K562 (cell line): Measurements from ENCODE around the gene DCAF10. TPM values are rescaled to one million over a fixed set of nuclear protein-coding genes. Genes with fewer than 3 reads are reported as not detected.

ENCODE experiments used
- ATAC-seq: fragments of 200-7000 bp; cut with Tn5 transposase; 3 replicates; pipeline ENCODE4 v1.9.1; 2020; ENCODE audit warnings: moderate library complexity
- BruUV-seq: library from RNA; stranded (reverse); fragments of 400-500 nt; replicated peaks from 2 replicates; lab custom pipeline; 2021; lab: Mats Ljungman, UMichigan
- CTCF ChIA-PET: fragments of 300-600 bp; formaldehyde crosslinking; extraction: SDS; loops from one replicate; lab custom pipeline; 2021; ENCODE audit warnings: low intra/inter-chr PET ratio; lab: Yijun Ruan, JAX
- POLR2A ChIA-PET: fragments of 300-600, 350-650 bp; sonication (Branson Sonifier 250); formaldehyde crosslinking; extraction: SDS; loops from one replicate; lab custom pipeline; 2021; ENCODE audit warnings: antibody characterized with exemption, inconsistent platforms; lab: Yijun Ruan, JAX
- DNase-seq, 4 experiments: peaks; one replicate each; pipeline versions ENCODE4 v3.0.0 to v3.0.0-alpha.2; 2011 to 2018; ENCODE audit warnings: low spot score in 3 of 4, mixed read lengths in 3 of 4; ENCODE audit errors: extremely low read depth in 1 of 4
- FAIRE-seq: peaks from 2 replicates; lab custom pipeline; 2011; peaks lifted over from hg19 to GRCh38; lab: Jason Lieb, UNC
- H2AFZ ChIP-seq: 2 replicates; pipeline ENCODE4 v1.6.0; 2011; ENCODE audit warnings: low read depth, low read length, control low read depth, inconsistent platforms
- H3K27ac ChIP-seq: fragments of 200-600 bp; 3 replicates; pipeline ENCODE4 v1.8.0; 2011; ENCODE audit warnings: low read depth, mild to moderate bottlenecking, control low read depth, inconsistent platforms, low read length, moderate library complexity, mixed read lengths; ENCODE audit errors: extremely low read depth
- H3K27me3 ChIP-seq, 2 experiments: fragments of 300-600 bp in 1 of 2; 2 replicates in 1 of 2; 3 replicates in 1 of 2; pipeline versions ENCODE4 v1.6.0 to v1.8.0; 2011; ENCODE audit warnings: inconsistent platforms in 2 of 2, low read length in 2 of 2, mild to moderate bottlenecking in 1 of 2, mixed read lengths in 1 of 2, moderate library complexity in 1 of 2; ENCODE audit not compliant: control insufficient read depth in 2 of 2, insufficient read depth in 2 of 2
- H3K36me3 ChIP-seq: fragments of 300-600 bp; 3 replicates; pipeline ENCODE4 v1.8.0; 2011; ENCODE audit warnings: mild to moderate bottlenecking, low read length, inconsistent platforms; ENCODE audit not compliant: control insufficient read depth, insufficient read depth
- H3K4me1 ChIP-seq, 2 experiments: fragments of 200-600 bp in 1 of 2; replicated peaks in 1 of 2; 2 replicates in 1 of 2; 3 replicates in 1 of 2; pipeline versions ENCODE4 v1.5.1 to v1.8.0; 2011; ENCODE audit warnings: inconsistent platforms in 2 of 2, low read length in 2 of 2, mild to moderate bottlenecking in 1 of 2, mixed read lengths in 1 of 2, moderate library complexity in 1 of 2; ENCODE audit not compliant: control insufficient read depth in 2 of 2, insufficient read depth in 2 of 2
- H3K4me2 ChIP-seq: 2 replicates; pipeline ENCODE4 v1.6.1; 2011; ENCODE audit warnings: low read length, control low read depth, inconsistent platforms, mixed read lengths; ENCODE audit not compliant: insufficient read depth
- H3K4me3 ChIP-seq: fragments of 200-600 bp; sonication (generic), shearing (Covaris generic); 2 replicates; pipeline ENCODE4 v1.5.1; 2016; ENCODE audit warnings: control low read depth, inconsistent platforms
- H3K79me2 ChIP-seq: fragments of 200-600 bp; 3 replicates; pipeline ENCODE4 v1.8.0; 2011; ENCODE audit warnings: low read length, inconsistent platforms; ENCODE audit not compliant: control insufficient read depth, insufficient read depth
- H3K9ac ChIP-seq, 2 experiments: 2 replicates each; pipeline versions ENCODE4 v1.6.0 to v1.6.1; 2011; ENCODE audit warnings: low read depth in 2 of 2, low read length in 2 of 2, control low read depth in 1 of 2, inconsistent platforms in 1 of 2, mild to moderate bottlenecking in 1 of 2, mixed read lengths in 1 of 2; ENCODE audit not compliant: insufficient read depth in 1 of 2
- H3K9me1 ChIP-seq: one replicate; pipeline ENCODE4 v1.6.0; 2011; ENCODE audit warnings: inconsistent platforms, mild to moderate bottlenecking, low read length, moderate library complexity; ENCODE audit not compliant: control insufficient read depth, insufficient read depth
- H3K9me3 ChIP-seq: replicated peaks from 2 replicates; pipeline ENCODE4 v1.5.1; 2011; ENCODE audit warnings: low read depth, low read length, inconsistent platforms; ENCODE audit not compliant: control insufficient read depth, insufficient read depth
- H4K20me1 ChIP-seq: replicated peaks from 2 replicates; pipeline ENCODE4 v1.6.1; 2011; ENCODE audit warnings: low read length, inconsistent platforms, mixed read lengths; ENCODE audit not compliant: control insufficient read depth, insufficient read depth
- CCNT2 ChIP-seq: IDR thresholded peaks from 2 replicates; pipeline ENCODE4 v1.6.1; 2011; ENCODE audit warnings: borderline replicate concordance, low read depth, mild to moderate bottlenecking, moderate library complexity, mixed read lengths, low read length; ENCODE audit not compliant: insufficient read length; ENCODE audit errors: extremely low read depth
- CREM ChIP-seq: IDR thresholded peaks from 2 replicates; pipeline ENCODE4 v1.6.1; 2014; ENCODE audit warnings: antibody characterized with exemption, low read depth
- EP400 ChIP-seq: fragments of 450-650 bp; IDR thresholded peaks from 2 replicates; pipeline ENCODE4 v1.6.1; 2017; ENCODE audit warnings: antibody characterized with exemption, mild to moderate bottlenecking, moderate library complexity
- HDAC1 ChIP-seq, 2 experiments: fragments of 450-650 bp; IDR thresholded peaks; 2 replicates each; pipeline ENCODE4 v1.6.1; 2016 to 2017; ENCODE audit warnings: inconsistent platforms in 1 of 2, mild to moderate bottlenecking in 1 of 2, moderate library complexity in 1 of 2
- JUND ChIP-seq, 2 experiments: IDR thresholded peaks; 2 replicates in 1 of 2; 3 replicates in 1 of 2; pipeline ENCODE4 v1.6.1; 2011; ENCODE audit warnings: borderline replicate concordance in 2 of 2, low read depth in 2 of 2, low read length in 2 of 2, improper control_type of control experiment in 1 of 2, missing biosample characterization in 1 of 2, missing genetic modification characterization in 1 of 2, missing genetic modification reagents in 1 of 2
- KLF16 ChIP-seq: IDR thresholded peaks from 2 replicates; pipeline ENCODE4 v1.6.1; 2016; ENCODE audit warnings: antibody characterized with exemption
- L3MBTL2 ChIP-seq: fragments of 450-650 bp; IDR thresholded peaks from 2 replicates; pipeline ENCODE4 v1.6.1; 2016; ENCODE audit warnings: mild to moderate bottlenecking, moderate library complexity
- MAZ ChIP-seq, 2 experiments: fragments of 450-650 bp in 1 of 2; sonication (generic) in 1 of 2; formaldehyde crosslinking; IDR thresholded peaks in 1 of 2; conservative IDR thresholded peaks in 1 of 2; 2 replicates each; pipeline versions ENCODE4 v1.4.0 to v1.5.0; 2020; ENCODE audit warnings: mild to moderate bottlenecking in 1 of 2, missing genetic modification reagents in 1 of 2
- MYNN ChIP-seq, 2 experiments: sonication (generic); formaldehyde crosslinking in 1 of 2; IDR thresholded peaks; 2 replicates each; pipeline versions ENCODE4 v1.5.0 to v1.6.1; 2016 to 2020; ENCODE audit warnings: antibody characterized with exemption in 1 of 2, missing genetic modification reagents in 1 of 2
- SMAD3 ChIP-seq: fragments of 450-650 bp; formaldehyde crosslinking; conservative IDR thresholded peaks from 2 replicates; pipeline ENCODE4 v1.4.0; 2020; ENCODE audit warnings: mild to moderate bottlenecking
- SOX6 ChIP-seq: fragments of 450-650 bp; IDR thresholded peaks from 2 replicates; pipeline ENCODE4 v1.6.1; 2014; ENCODE audit warnings: mild to moderate bottlenecking
- ZKSCAN1 ChIP-seq: fragments of 150-350 bp; IDR thresholded peaks from 2 replicates; pipeline ENCODE4 v1.6.1; 2016; ENCODE audit warnings: low read depth, low read length
- ZNF146 ChIP-seq: IDR thresholded peaks from one replicate; pipeline ENCODE4 v1.6.1; 2018; ENCODE audit warnings: missing compliant biosample characterization; ENCODE audit not compliant: unreplicated experiment
- ZNF239 ChIP-seq: fragments of 250-450 bp; sonication (Bioruptor Pico); IDR thresholded peaks from 2 replicates; pipeline ENCODE4 v1.4.0; 2020; ENCODE audit warnings: mild to moderate bottlenecking
- ZNF551 ChIP-seq: fragments of 250-450 bp; sonication (Bioruptor Pico); IDR thresholded peaks from 2 replicates; pipeline ENCODE4 v1.5.0; 2021; ENCODE audit warnings: mild to moderate bottlenecking, moderate library complexity
- ZNF586 ChIP-seq: fragments of 450-650 bp; formaldehyde crosslinking; conservative IDR thresholded peaks from 2 replicates; pipeline ENCODE4 v1.4.0; 2020; ENCODE audit warnings: mild to moderate bottlenecking, moderate library complexity
- ZNF766 ChIP-seq: fragments of 200-800 bp; sonication (Bioruptor generic); conservative IDR thresholded peaks from 2 replicates; pipeline ENCODE4 v1.6.1; 2016; ENCODE audit warnings: missing genetic modification characterization, missing compliant biosample characterization
- WGBS: fragments of 100-300 bp; shearing (Covaris generic); methylation state at CpG from one replicate; pipeline ENCODE4 v1.1.6; 2016; ENCODE audit warnings: low coverage, mixed read lengths; ENCODE audit not compliant: insufficient coverage; ENCODE audit errors: missing lambda C conversion rate; 5-methylcytosine and 5-hydroxymethylcytosine counted together
- in situ Hi-C: fragments of 300-500 bp; cut with MboI; formaldehyde crosslinking; loops from 4 replicates; pipeline ENCODE4 v1.15.0; 2018; ENCODE audit warnings: inconsistent platforms, mixed read lengths
- intact Hi-C: fragments of 100-400 bp; cut with micrococcal nuclease; formaldehyde crosslinking; loops from 2 replicates; pipeline ENCODE4 v1.14.2; 2022
- polyA plus RNA-seq, 8 experiments: library from polyadenylated mRNA; depleted of rRNA in 4 of 8; stranded (reverse) in 5 of 8; unstranded in 3 of 8; fragments of >200 nt; fragmentation: Nextera tagmentation in 2 of 8; fragmentation: Illumina TruSeq in 1 of 8; extraction: Ambion mirVana in 2 of 8; extraction: Trizol in 1 of 8; gene quantifications; 2 replicates each; pipeline versions ENCODE4 v1.2.1 to v1.2.3, GENCODE V29; 2011 to 2014; ENCODE audit warnings: inconsistent platforms in 1 of 8, missing spikeins in 1 of 8
- total RNA-seq, 7 experiments: library from RNA; depleted of rRNA in 6 of 7; stranded (reverse); fragments of >200 nt in 6 of 7; fragmentation: Illumina TruSeq in 2 of 7; extraction: Trizol in 2 of 7; gene quantifications; 2 replicates each; pipeline versions ENCODE4 v1.2.1 to v1.2.3, GENCODE V29; 2011 to 2021; ENCODE audit warnings: low replicate concordance in 1 of 7
- TF ChIP-seq, protein P1 (sequence below): fragments of 450-650 bp; IDR thresholded peaks from 2 replicates; pipeline ENCODE4 v1.7.1; 2018; ENCODE audit warnings: mild to moderate bottlenecking, low read depth; ENCODE audit not compliant: partially characterized antibody

The DCAF10 gene
- total and polyA plus RNA-seq, 9 of the 15 experiments (the other 6 are each of a cell fraction or from before 2014, with no cell fraction given): 6.8 to 40.1 (median 16.9) TPM

DNA sequence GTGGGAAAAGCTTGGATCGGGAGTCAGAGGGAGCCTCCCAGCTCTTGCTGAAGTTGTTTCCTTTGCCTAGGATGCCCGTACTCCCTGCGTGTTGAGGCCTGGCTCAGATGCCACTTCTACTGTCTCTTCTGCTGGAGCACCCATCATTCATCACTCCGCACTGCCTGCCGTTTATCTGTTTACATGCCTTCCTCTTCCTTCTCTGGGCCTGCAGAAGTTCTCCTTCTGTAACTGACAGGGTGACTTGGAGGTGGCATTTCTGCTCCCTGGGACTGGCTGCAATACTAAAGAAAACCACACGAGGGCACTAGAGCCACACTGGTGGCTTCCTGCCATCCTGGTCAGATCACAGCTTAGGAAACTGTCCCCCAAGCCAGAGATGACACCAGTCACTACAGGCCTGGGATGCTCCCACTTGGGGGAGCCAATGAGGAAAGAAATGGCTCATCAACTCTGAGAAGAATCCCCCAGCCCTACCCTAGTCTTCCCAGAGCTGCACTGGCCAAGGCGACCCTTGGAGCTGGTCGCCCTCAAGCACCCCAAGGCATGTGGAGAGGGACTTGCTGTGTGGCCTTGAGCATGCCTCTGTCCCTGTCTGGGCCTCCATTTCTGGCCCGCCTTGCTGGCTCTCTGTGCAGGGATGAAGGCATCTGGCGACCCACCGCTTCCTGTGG, 113.0 kb downstream of the DCAF10 start:
- ChIA-PET POLR2A (interaction anchor here (0.6 to 1.5 kb wide), 4 partner anchors 11 to 148 kb away, joined by 3 to 8 read pairs (median 4); no protein-coding TSS in a partner anchor), CTCF (interaction anchor here (0.6 to 2.5 kb wide), 13 partner anchors 152 to 761 kb away, joined by 3 to 20 read pairs (median 10); partner anchors contain the start of gene SHB)
- Histone ChIP-seq H3K27me3 (no peaks in the 10 kb centered on the region), H3K9me1 (no peaks in the 10 kb centered on the region), H3K27ac (no peak overlapping the region), H3K9ac (peak overlapping the region in 1 of 2 experiments; percentile 14; a peak in 2 of 4 replicates), H4K20me1 (no peaks in the 10 kb centered on the region), H2AFZ (no peak overlapping the region), H3K4me1 (peaks cover 0 to 10% of the 10 kb centered on the region in 2 experiments; a peak in 3 of 5 replicates), H3K4me2 (no peak overlapping the region), H3K4me3 (no peak overlapping the region), H3K9me3 (no peaks in the 10 kb centered on the region), H3K36me3 (no peaks in the 10 kb centered on the region; the same call in 2 of the 3 replicates), H3K79me2 (no peaks in the 10 kb centered on the region)
- peak; percentile 91 to 95 (median 93) for DNase-seq
- BruUV-seq: no TSS peak
- 55% methylated on average over 11 of the region's 11 CpGs for WGBS
- in situ Hi-C loops (loop anchor here (5.0 kb wide), 2 partner anchors 159 to 249 kb away; no protein-coding TSS in a partner anchor), intact Hi-C loops (loop anchor here (1.0 to 5.0 kb wide), 6 partner anchors 155 to 487 kb away; no protein-coding TSS in a partner anchor)
- peak; percentile 95 for ATAC-seq
- FAIRE-seq: peak; percentile 100
- peak; percentile 52 for TF ChIP-seq L3MBTL2
- no peak for TF ChIP-seq ZNF146 (CRISPR knock-in tag)
- TF ChIP-seq SMAD3 (CRISPR knock-in tag): 0 out of 2 replicates have a peak, but pooled peaks have one; percentile 39
- peak; percentile 75 for TF ChIP-seq KLF16
- TF ChIP-seq EP400: no peak
- peak; percentile 56 for TF ChIP-seq CREM
- peak; percentile 64 for TF ChIP-seq ZNF239 (CRISPR knock-in tag)
- TF ChIP-seq CCNT2: peak; percentile 11
- TF ChIP-seq ZNF586 (CRISPR knock-in tag): no peak
- TF ChIP-seq MAZ (CRISPR knock-in tag; conservative IDR thresholded peaks at IDR 0.05 in 1 of 2, IDR thresholded peaks at IDR 0.05 in 1 of 2): peak; percentile 61 to 65
- TF ChIP-seq ZNF766 (CRISPR knock-in tag): no peak
- TF ChIP-seq, protein P1, sequence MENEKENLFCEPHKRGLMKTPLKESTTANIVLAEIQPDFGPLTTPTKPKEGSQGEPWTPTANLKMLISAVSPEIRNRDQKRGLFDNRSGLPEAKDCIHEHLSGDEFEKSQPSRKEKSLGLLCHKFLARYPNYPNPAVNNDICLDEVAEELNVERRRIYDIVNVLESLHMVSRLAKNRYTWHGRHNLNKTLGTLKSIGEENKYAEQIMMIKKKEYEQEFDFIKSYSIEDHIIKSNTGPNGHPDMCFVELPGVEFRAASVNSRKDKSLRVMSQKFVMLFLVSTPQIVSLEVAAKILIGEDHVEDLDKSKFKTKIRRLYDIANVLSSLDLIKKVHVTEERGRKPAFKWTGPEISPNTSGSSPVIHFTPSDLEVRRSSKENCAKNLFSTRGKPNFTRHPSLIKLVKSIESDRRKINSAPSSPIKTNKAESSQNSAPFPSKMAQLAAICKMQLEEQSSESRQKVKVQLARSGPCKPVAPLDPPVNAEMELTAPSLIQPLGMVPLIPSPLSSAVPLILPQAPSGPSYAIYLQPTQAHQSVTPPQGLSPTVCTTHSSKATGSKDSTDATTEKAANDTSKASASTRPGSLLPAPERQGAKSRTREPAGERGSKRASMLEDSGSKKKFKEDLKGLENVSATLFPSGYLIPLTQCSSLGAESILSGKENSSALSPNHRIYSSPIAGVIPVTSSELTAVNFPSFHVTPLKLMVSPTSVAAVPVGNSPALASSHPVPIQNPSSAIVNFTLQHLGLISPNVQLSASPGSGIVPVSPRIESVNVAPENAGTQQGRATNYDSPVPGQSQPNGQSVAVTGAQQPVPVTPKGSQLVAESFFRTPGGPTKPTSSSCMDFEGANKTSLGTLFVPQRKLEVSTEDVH: peak; percentile 78
- peak; percentile 71; the same call in 1 of the 2 replicates for TF ChIP-seq JUND (IDR thresholded peaks at IDR 0.05; ENCODE audit: borderline replicate concordance, low read depth, low read length)
- peak; percentile 59; the same call in 1 of the 3 replicates for TF ChIP-seq JUND (tag; IDR thresholded peaks at IDR 0.05; ENCODE audit: borderline replicate concordance, low read depth, low read length)
- 0 out of 2 replicates have a peak, but pooled peaks have one; percentile 46 for TF ChIP-seq ZKSCAN1
- no peak for TF ChIP-seq ZNF551 (CRISPR knock-in tag)
- 0 out of 2 replicates have a peak, but pooled peaks have one; percentile 43 for TF ChIP-seq MYNN (IDR thresholded peaks at IDR 0.05)
- TF ChIP-seq MYNN (CRISPR knock-in tag; IDR thresholded peaks at IDR 0.05): no peak
- TF ChIP-seq SOX6: peak; percentile 64; the same call in 1 of the 2 replicates
- 0 out of 4 replicates have a peak, but pooled peaks of 1 of the 2 experiments have one; percentile 37 for TF ChIP-seq HDAC1 (IDR thresholded peaks at IDR 0.05)
